IMR-90 (cell line): ENCODE measurements around the gene COPS2. TPM values are rescaled to one million over a fixed set of nuclear protein-coding genes. Genes with fewer than 3 reads are reported as not detected.
"Not testable (repeated sequence)": the region's sequence is repeated elsewhere in the genome, so short reads cannot be mapped to it uniquely, and the experiment has no call there.

ENCODE experiments used
- ATAC-seq: fragments of 200-7000 bp; cut with Tn5 transposase; 2 replicates; pipeline ENCODE4 v1.9.1; 2020; ENCODE audit warnings: low read depth, mild to moderate bottlenecking, moderate library complexity
- BruUV-seq: library from RNA; stranded (reverse); fragments of 400-500 nt; replicated peaks from 2 replicates; lab custom pipeline; 2021; lab: Mats Ljungman, UMichigan
- CTCF ChIA-PET: fragments of 300-600 bp; formaldehyde crosslinking; extraction: SDS; loops from one replicate; lab custom pipeline; 2021; ENCODE audit warnings: antibody characterized with exemption; lab: Yijun Ruan, JAX
- POLR2A ChIA-PET: fragments of 300-600 bp; sonication (Branson Sonifier 250); formaldehyde crosslinking; loops from one replicate; lab custom pipeline; 2022; ENCODE audit warnings: antibody characterized with exemption; ENCODE audit not compliant: unreplicated experiment; lab: Charles Lee
- DNase-seq: peaks from one replicate; pipeline ENCODE4 v3.0.0; 2013
- H2AFZ ChIP-seq: replicated peaks from 2 replicates; pipeline ENCODE3; 2013; ENCODE audit warnings: low read length, mild to moderate bottlenecking; ENCODE audit not compliant: poor library complexity
- H2AK5ac ChIP-seq: 2 replicates; pipeline ENCODE4 v1.6.1; 2013; ENCODE audit warnings: low read depth, low read length, inconsistent platforms
- H2AK9ac ChIP-seq: replicated peaks from 2 replicates; pipeline ENCODE3; 2013; ENCODE audit warnings: mild to moderate bottlenecking, low read depth, low read length, moderate library complexity; ENCODE audit not compliant: poor library complexity
- H2BK120ac ChIP-seq: 2 replicates; pipeline ENCODE4 v1.6.1; 2013; ENCODE audit warnings: low read depth, low read length, inconsistent platforms
- H2BK15ac ChIP-seq: 3 replicates; pipeline ENCODE4 v1.6.1; 2013; ENCODE audit warnings: low read depth, low read length, inconsistent platforms
- H2BK20ac ChIP-seq: 2 replicates; pipeline ENCODE4 v1.6.1; 2013; ENCODE audit warnings: low read depth, mild to moderate bottlenecking, inconsistent platforms, low read length, moderate library complexity
- H2BK5ac ChIP-seq: 2 replicates; pipeline ENCODE4 v1.6.1; 2013; ENCODE audit warnings: mild to moderate bottlenecking, low read depth, low read length, inconsistent platforms; ENCODE audit not compliant: poor library complexity, severe bottlenecking
- H3K14ac ChIP-seq: replicated peaks from 2 replicates; pipeline ENCODE4 v1.6.1; 2013; ENCODE audit warnings: low read depth, low read length, inconsistent platforms
- H3K18ac ChIP-seq: 2 replicates; pipeline ENCODE4 v1.6.1; 2013; ENCODE audit warnings: low read depth, low read length, control low read depth
- H3K23ac ChIP-seq: 2 replicates; pipeline ENCODE4 v1.6.1; 2013; ENCODE audit warnings: low read depth, low read length, inconsistent platforms
- H3K27ac ChIP-seq: 2 replicates; pipeline ENCODE4 v1.5.1; 2013; ENCODE audit warnings: mild to moderate bottlenecking, control low read depth, low read length; ENCODE audit not compliant: insufficient read depth
- H3K27me3 ChIP-seq: 2 replicates; pipeline ENCODE4 v1.6.1; 2013; ENCODE audit warnings: low read length; ENCODE audit not compliant: control insufficient read depth, insufficient read depth
- H3K36me3 ChIP-seq: 2 replicates; pipeline ENCODE4 v1.6.1; 2013; ENCODE audit warnings: low read length, mixed read lengths; ENCODE audit not compliant: control insufficient read depth, insufficient read depth
- H3K4ac ChIP-seq: 2 replicates; pipeline ENCODE4 v1.6.1; 2013; ENCODE audit warnings: low read depth, low read length, inconsistent platforms
- H3K4me1 ChIP-seq: 2 replicates; pipeline ENCODE4 v1.6.1; 2013; ENCODE audit warnings: low read length, mixed read lengths; ENCODE audit not compliant: control insufficient read depth, insufficient read depth
- H3K4me2 ChIP-seq: 2 replicates; pipeline ENCODE4 v1.6.1; 2013; ENCODE audit warnings: low read depth, mild to moderate bottlenecking, control low read depth, low read length, moderate library complexity
- H3K4me3 ChIP-seq: 2 replicates; pipeline ENCODE4 v1.5.1; 2013; ENCODE audit warnings: low read depth, mild to moderate bottlenecking, control low read depth, low read length, moderate library complexity; ENCODE audit not compliant: insufficient read depth
- H3K56ac ChIP-seq: 2 replicates; pipeline ENCODE4 v1.6.1; 2013; ENCODE audit warnings: low read length, inconsistent platforms; ENCODE audit not compliant: insufficient read depth; ENCODE audit errors: extremely low read depth
- H3K79me1 ChIP-seq, 2 experiments: 2 replicates each; pipeline ENCODE4 v1.6.1; 2013; ENCODE audit warnings: low read length in 2 of 2, inconsistent platforms in 1 of 2, low read depth in 1 of 2
- H3K9ac ChIP-seq: 2 replicates; pipeline ENCODE4 v1.6.1; 2013; ENCODE audit warnings: low read depth, low read length, control low read depth
- H3K9me1 ChIP-seq: 2 replicates; pipeline ENCODE4 v1.6.1; 2013; ENCODE audit warnings: low read length, inconsistent platforms; ENCODE audit not compliant: insufficient read depth
- H3K9me3 ChIP-seq: 2 replicates; pipeline ENCODE4 v1.6.1; 2013; ENCODE audit warnings: low read length; ENCODE audit not compliant: control insufficient read depth, insufficient read depth
- H4K20me1 ChIP-seq: 2 replicates; pipeline ENCODE4 v1.6.1; 2013; ENCODE audit warnings: low read length, inconsistent platforms; ENCODE audit not compliant: insufficient read depth
- H4K5ac ChIP-seq: 2 replicates; pipeline ENCODE4 v1.6.1; 2013; ENCODE audit warnings: mild to moderate bottlenecking, low read depth, low read length, control low read depth
- H4K8ac ChIP-seq, 2 experiments: 2 replicates each; pipeline ENCODE4 v1.6.1; 2013; ENCODE audit warnings: low read depth in 2 of 2, low read length in 2 of 2, control low read depth in 1 of 2, inconsistent platforms in 1 of 2
- H4K91ac ChIP-seq: 2 replicates; pipeline ENCODE4 v1.6.1; 2013; ENCODE audit warnings: low read depth, low read length, inconsistent platforms; ENCODE audit not compliant: insufficient read depth
- BHLHE40 ChIP-seq: fragments of 150-350 bp; IDR thresholded peaks from 2 replicates; pipeline ENCODE4 v1.6.1; 2016; ENCODE audit warnings: mild to moderate bottlenecking, low read depth, low read length
- FOS ChIP-seq: fragments of 150-350 bp; IDR thresholded peaks from 2 replicates; pipeline ENCODE4 v1.6.1; 2016; ENCODE audit warnings: low read depth, low read length
- WGBS, 2 experiments: methylation state at CpG; one replicate each; pipeline versions ENCODE4 v1.1.5 to v1.1.7; 2013; ENCODE audit warnings: missing lambda C conversion rate in 2 of 2; ENCODE audit not compliant: insufficient read length in 1 of 2; ENCODE audit errors: extremely low coverage in 2 of 2; 5-methylcytosine and 5-hydroxymethylcytosine counted together
- dilution Hi-C: fragments of 300-500 bp; cut with HindIII; formaldehyde crosslinking; loops from one replicate; pipeline ENCODE4 v1.14.3; 2018; ENCODE audit warnings: low sequenced_read_pairs; ENCODE audit not compliant: unreplicated experiment
- in situ Hi-C: fragments of 300-500 bp; cut with MboI; formaldehyde crosslinking; loops from 3 replicates; pipeline ENCODE4 v1.14.3; 2019; ENCODE audit warnings: low sequenced_read_pairs, inconsistent platforms, mixed read lengths
- intact Hi-C: fragments of 100-400 bp; cut with micrococcal nuclease; formaldehyde crosslinking; loops from 2 replicates; pipeline ENCODE4 v1.10.0; 2022
- polyA plus RNA-seq, 3 experiments: library from polyadenylated mRNA; depleted of rRNA; stranded (reverse); fragments of >200 nt; gene quantifications; 2 replicates each; pipeline ENCODE4 v1.2.3, GENCODE V29; 2012; ENCODE audit warnings: low replicate concordance in 1 of 3
- total RNA-seq: library from RNA; depleted of rRNA; stranded (reverse); fragments of >200 nt; gene quantifications from 2 replicates; pipeline ENCODE4 v1.2.3, GENCODE V29; 2012
- TF ChIP-seq, protein P1 (sequence below): fragments of 150-350 bp; IDR thresholded peaks from 2 replicates; pipeline ENCODE4 v1.6.1; 2016; ENCODE audit warnings: low read depth, mild to moderate bottlenecking, low read length, moderate library complexity, borderline replicate concordance

COPS2 gene
- total and polyA plus RNA-seq, 2 of the 4 experiments (the other 2 are of a cell fraction), result 54.6 to 75.6 TPM

DNA sequence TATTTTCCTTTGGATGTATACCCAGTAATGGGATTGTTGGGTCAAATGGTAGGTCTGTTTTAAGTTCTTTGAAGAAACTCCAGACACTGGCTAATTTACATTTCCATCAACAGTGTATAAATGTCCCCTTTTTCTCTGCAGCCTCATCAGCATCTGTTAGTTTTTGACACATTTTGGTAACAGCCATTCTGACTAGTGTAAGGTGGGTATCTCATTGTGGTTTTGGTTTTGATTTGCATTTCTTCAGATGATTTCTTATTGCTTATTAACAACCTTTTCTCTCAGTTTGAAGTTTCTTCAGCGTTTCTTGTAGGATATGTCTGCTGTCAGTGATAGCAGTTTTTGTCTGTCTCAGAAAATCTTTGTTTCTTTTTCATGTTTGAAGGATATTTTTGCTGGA lies 30.1 kb upstream of the COPS2 start:
- Histone ChIP-seq H3K9ac (no peak overlapping the region), H2AK9ac (no peak overlapping the region), H3K27ac (no peak overlapping the region), H3K4ac (no peak overlapping the region), H3K4me1 (peaks cover 7% of the 10 kb centered on the region), H3K79me1 (peaks cover 26 to 37% of the 10 kb centered on the region in 2 experiments), H3K14ac (no peak overlapping the region), H3K9me3 (no peaks in the 10 kb centered on the region), H3K36me3 (no peaks in the 10 kb centered on the region), H4K20me1 (peaks cover 18% of the 10 kb centered on the region), H2AK5ac (no peak overlapping the region), H3K56ac (no peak overlapping the region), H2BK5ac (no peak overlapping the region), H4K5ac (no peak overlapping the region), H4K8ac (no peak overlapping the region), H2BK20ac (no peak overlapping the region), H4K91ac (no peak overlapping the region), H3K23ac (no peak overlapping the region), H2BK120ac (no peak overlapping the region), H3K9me1 (peaks cover 14% of the 10 kb centered on the region), H3K4me2 (no peak overlapping the region), H3K4me3 (no peak overlapping the region), H3K27me3 (no peaks in the 10 kb centered on the region), H2BK15ac (no peak overlapping the region), H3K18ac (no peak overlapping the region), H2AFZ (no peak overlapping the region)
- ChIA-PET POLR2A (no interaction called here), CTCF (interaction anchor here (0.9 kb wide), 1 partner anchor 16 kb away, joined by 4 read pairs; the partner anchor contains the start of gene GALK2)
- no TSS peak for BruUV-seq
- no CpG with 5 or more reads among the region's 1 CpG for WGBS, 2 experiments
- ATAC-seq (no peak), DNase-seq (no peak)
- in situ Hi-C loops (no loop called here), dilution Hi-C loops (no loop called here), intact Hi-C loops (no loop called here)
- TF ChIP-seq, protein P1, sequence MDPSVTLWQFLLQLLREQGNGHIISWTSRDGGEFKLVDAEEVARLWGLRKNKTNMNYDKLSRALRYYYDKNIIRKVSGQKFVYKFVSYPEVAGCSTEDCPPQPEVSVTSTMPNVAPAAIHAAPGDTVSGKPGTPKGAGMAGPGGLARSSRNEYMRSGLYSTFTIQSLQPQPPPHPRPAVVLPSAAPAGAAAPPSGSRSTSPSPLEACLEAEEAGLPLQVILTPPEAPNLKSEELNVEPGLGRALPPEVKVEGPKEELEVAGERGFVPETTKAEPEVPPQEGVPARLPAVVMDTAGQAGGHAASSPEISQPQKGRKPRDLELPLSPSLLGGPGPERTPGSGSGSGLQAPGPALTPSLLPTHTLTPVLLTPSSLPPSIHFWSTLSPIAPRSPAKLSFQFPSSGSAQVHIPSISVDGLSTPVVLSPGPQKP, result no peak
- TF ChIP-seq BHLHE40, result no peak
- no peak for TF ChIP-seq FOS

DNA sequence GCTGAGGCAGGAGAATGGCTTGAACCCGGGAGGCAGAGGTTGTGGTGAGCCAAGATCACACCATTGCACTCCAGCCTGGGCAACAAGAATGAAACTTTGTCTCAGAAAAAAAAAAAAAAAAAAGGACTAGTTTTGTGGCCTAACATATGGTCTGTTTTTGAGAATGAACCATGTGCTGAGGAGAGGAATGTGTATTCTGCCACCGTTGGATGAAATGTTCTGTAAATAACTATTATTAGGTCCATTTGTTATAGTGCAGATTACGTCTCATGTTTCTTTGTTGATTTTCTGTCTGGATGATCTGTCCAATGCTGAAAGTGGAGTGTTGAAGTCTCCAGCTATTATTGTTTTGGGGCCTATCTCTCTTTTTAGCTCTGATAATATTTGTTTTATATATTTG lies 28.3 kb upstream of the COPS2 start:
- H3K4me2 ChIP-seq, CTCF ChIA-PET, H3K36me3 ChIP-seq, ATAC-seq, H3K14ac ChIP-seq, H4K91ac ChIP-seq, H3K4me3 ChIP-seq, in situ Hi-C loops, H2AK9ac ChIP-seq, H3K18ac ChIP-seq, H3K27ac ChIP-seq, intact Hi-C loops, H3K56ac ChIP-seq, H2BK5ac ChIP-seq, H4K5ac ChIP-seq, H3K9me3 ChIP-seq, H2BK20ac ChIP-seq, H2BK120ac ChIP-seq, H3K27me3 ChIP-seq, DNase-seq, H2AK5ac ChIP-seq, POLR2A ChIA-PET, H3K9ac ChIP-seq, H3K4me1 ChIP-seq, BruUV-seq, H3K23ac ChIP-seq, H4K8ac ChIP-seq, H3K4ac ChIP-seq, dilution Hi-C loops, H2BK15ac ChIP-seq, H2AFZ ChIP-seq: not testable (repeated sequence)
- Histone ChIP-seq H3K9me1 (peaks cover 14% of the 10 kb centered on the region), H3K79me1 (peaks cover 18 to 31% of the 10 kb centered on the region in 2 experiments), H4K20me1 (peaks cover 18% of the 10 kb centered on the region)
- 57% methylated on average over 1 of the region's 3 CpGs; no CpG with 5 or more reads in 1 of the 2 experiments for WGBS, 2 experiments
